Stimulated activated CD4-positive, alpha-beta T cell treated with anti-CD3 and anti-CD28 coated beads, Interleukin-2, amount 100 ng/mL, for 24 hours (primary cell): ENCODE measurements around the gene LBH.

ENCODE experiments used
- DNase-seq, 2 donors: peaks; one replicate each; pipeline ENCODE4 v3.0.0-alpha.2; 2020

LBH gene

GRCh38 chr2:30231212-30231995 lies at the start of gene LBH:
TSS of gene LBH (plus strand) at chr2:30231534. CDS start at chr2:30231739, 205 bp downstream.
- peak; percentile 87 to 91 for DNase-seq

GRCh38 chr2:30184035-30184434 lies 47.3 kb upstream of the LBH start:
- DNase-seq = no peak

GRCh38 chr2:30185178-30185577 lies 46.2 kb upstream of the LBH start:
- DNase-seq = no peak

- no peak for DNase-seq
These were observed 43.0 kb upstream of the LBH start for GRCh38 chr2:30188292-30188691.

- DNase-seq = no peak
These were observed 40.7 kb upstream of the LBH start for GRCh38 chr2:30190637-30191036.

- DNase-seq = no peak
These were observed 40.2 kb upstream of the LBH start for GRCh38 chr2:30191107-30191506.

- no peak for DNase-seq
These were observed 39.5 kb upstream of the LBH start for GRCh38 chr2:30191819-30192271.

GRCh38 chr2:30192314-30192713 lies 39.0 kb upstream of the LBH start:
- no peak for DNase-seq

GRCh38 chr2:30193104-30193681 lies 38.1 kb upstream of the LBH start:
- no peak for DNase-seq

- DNase-seq = no peak
These were observed 36.9 kb upstream of the LBH start for GRCh38 chr2:30194421-30194820.

- no peak for DNase-seq
These were observed 36.3 kb upstream of the LBH start for GRCh38 chr2:30195016-30195415.

- no peak for DNase-seq
These were observed 33.7 kb upstream of the LBH start for GRCh38 chr2:30197570-30198192.

- no peak for DNase-seq
These were observed 29.3 kb upstream of the LBH start for GRCh38 chr2:30201990-30202389.

GRCh38 chr2:30203156-30203555 lies 28.2 kb upstream of the LBH start:
- no peak for DNase-seq

GRCh38 chr2:30204281-30204680 lies 27.1 kb upstream of the LBH start:
- DNase-seq = no peak

- no peak for DNase-seq
These were observed 25.9 kb upstream of the LBH start for GRCh38 chr2:30205456-30205855.

- DNase-seq = no peak
These were observed 24.6 kb upstream of the LBH start for GRCh38 chr2:30206461-30207430.

- peak; percentile 40 to 50 for DNase-seq
These were observed 22.9 kb upstream of the LBH start for GRCh38 chr2:30208453-30208852.

- DNase-seq = no peak
These were observed 22.1 kb upstream of the LBH start for GRCh38 chr2:30209227-30209626.

- DNase-seq = no peak
These were observed 18.0 kb upstream of the LBH start for GRCh38 chr2:30213326-30213725.

GRCh38 chr2:30213907-30214463 lies 17.3 kb upstream of the LBH start:
- DNase-seq = no peak

- no peak for DNase-seq
These were observed 15.2 kb upstream of the LBH start for GRCh38 chr2:30216157-30216556.
